ENCODE data around the gene PDZD7. TPM values are rescaled to one million over a fixed set of nuclear protein-coding genes. Genes with fewer than 3 reads are reported as not detected.

The PDZD7 gene
- total RNA-seq: 0.27 TPM
- long read RNA-seq, partial matches to known transcripts: 0 of 1 reads
- long read RNA-seq, other reads (novel, unspliced or antisense): 1 of 1 reads

GRCh38 chr10:101031128-101031795 lies at the start of gene PDZD7, which contains the start of gene SFXN3:
Gene PDZD7 (minus strand): TSS chr10:101031129. CDS start chr10:101030219, 910 bp downstream.
Gene SFXN3 (plus strand): TSS chr10:101031234. CDS start chr10:101034695, 3,461 bp downstream.
- DNase-seq: peak; percentile 99
- no peak for TF ChIP-seq CTCF (IDR thresholded peaks at IDR 0.05; ENCODE audit: borderline replicate concordance)
- H3K27ac ChIP-seq (replicated peaks): peak within 1 kb of the TSS; percentile 97
- peaks cover 40% of the 10 kb centered on the region for H3K4me1 ChIP-seq
- peaks cover 18% of the 10 kb centered on the region for H3K36me3 ChIP-seq
- peaks cover 3% of the 10 kb centered on the region for H3K27me3 ChIP-seq (ENCODE audit: low read depth)
- H3K9me3 ChIP-seq (replicated peaks): no peaks in the 10 kb centered on the region
- intact Hi-C loops (cut with micrococcal nuclease): no loop called here
- H3K4me3 ChIP-seq: peak within 1 kb of the TSS; percentile 94

GRCh38 chr10:101079874-101080273 lies 48.9 kb upstream of the PDZD7 start:
- DNase-seq: no peak
- peaks cover 100% of the 10 kb centered on the region for H3K27me3 ChIP-seq (ENCODE audit: low read depth)
- H3K4me1 ChIP-seq: no peaks in the 10 kb centered on the region
- no peaks in the 10 kb centered on the region for H3K9me3 ChIP-seq (replicated peaks)
- no peak overlapping the region for H3K4me3 ChIP-seq
- H3K27ac ChIP-seq (replicated peaks): no peak overlapping the region
- intact Hi-C loops (cut with micrococcal nuclease): no loop called here
- H3K36me3 ChIP-seq: no peaks in the 10 kb centered on the region
- no peak for TF ChIP-seq CTCF (IDR thresholded peaks at IDR 0.05; ENCODE audit: borderline replicate concordance)

DNA sequence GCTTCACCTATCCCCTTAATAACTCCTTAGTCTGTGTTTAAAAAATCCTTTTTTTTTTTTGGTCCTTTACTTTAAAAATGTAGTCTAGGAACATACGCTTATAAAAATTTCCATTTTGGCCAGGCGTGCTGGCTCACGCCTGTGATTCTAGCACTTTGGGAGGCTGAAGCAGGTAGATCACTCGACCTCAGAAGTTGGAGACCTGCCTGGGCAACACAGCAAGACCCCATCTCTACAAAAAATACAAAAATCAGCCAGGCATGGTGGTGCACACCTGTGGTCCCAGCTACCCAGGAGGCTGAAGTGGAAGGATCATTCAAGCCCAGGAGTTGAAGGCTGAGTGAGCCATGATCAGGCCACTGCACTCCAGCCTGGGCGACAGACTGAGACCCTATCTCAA lies 45.7 kb upstream of the PDZD7 start:
- no peaks in the 10 kb centered on the region for H3K9me3 ChIP-seq (replicated peaks)
- intact Hi-C loops (cut with micrococcal nuclease): no loop called here
- peaks cover 100% of the 10 kb centered on the region for H3K27me3 ChIP-seq (ENCODE audit: low read depth)
- DNase-seq: no peak
- no peaks in the 10 kb centered on the region for H3K36me3 ChIP-seq
- no peak overlapping the region for H3K27ac ChIP-seq (replicated peaks)
- no peak for TF ChIP-seq CTCF (IDR thresholded peaks at IDR 0.05; ENCODE audit: borderline replicate concordance)
- peaks cover 12% of the 10 kb centered on the region for H3K4me1 ChIP-seq
- H3K4me3 ChIP-seq: no peak overlapping the region

GRCh38 chr10:101075775-101076174 lies 44.8 kb upstream of the PDZD7 start:
- H3K9me3 ChIP-seq (replicated peaks): no peaks in the 10 kb centered on the region
- H3K4me1 ChIP-seq: peaks cover 13% of the 10 kb centered on the region
- H3K36me3 ChIP-seq: no peaks in the 10 kb centered on the region
- no peak overlapping the region for H3K27ac ChIP-seq (replicated peaks)
- no peak overlapping the region for H3K4me3 ChIP-seq
- intact Hi-C loops (cut with micrococcal nuclease): no loop called here
- no peak for DNase-seq
- TF ChIP-seq CTCF (IDR thresholded peaks at IDR 0.05; ENCODE audit: borderline replicate concordance): no peak
- H3K27me3 ChIP-seq (ENCODE audit: low read depth): peaks cover 92% of the 10 kb centered on the region

DNA sequence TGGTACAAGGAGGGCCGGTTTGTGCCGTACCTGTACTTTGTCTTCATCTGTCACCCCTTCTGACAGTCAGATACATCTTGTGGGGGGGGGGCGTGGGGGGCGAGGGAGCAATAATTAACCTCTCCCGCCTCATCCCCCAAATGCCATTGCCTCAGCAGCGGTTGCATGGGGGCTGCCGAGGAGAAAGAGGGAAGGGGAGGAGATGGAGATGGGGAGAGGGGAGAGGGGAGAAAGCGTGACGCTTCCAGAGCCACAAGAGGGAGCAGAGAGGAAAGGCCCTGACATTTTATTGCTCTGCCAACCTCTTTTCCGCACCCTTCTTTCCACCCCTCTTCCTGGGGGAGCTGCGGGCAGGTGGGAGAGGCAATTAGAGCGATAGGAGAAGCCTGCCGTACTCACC lies 42.7 kb upstream of the PDZD7 start:
- Histone ChIP-seq H3K27me3 (ENCODE audit: low read depth) (peaks cover 71% of the 10 kb centered on the region), H3K36me3 (no peaks in the 10 kb centered on the region), H3K4me3 (no peak overlapping the region), H3K4me1 (peaks cover 13% of the 10 kb centered on the region), H3K9me3 (replicated peaks) (no peaks in the 10 kb centered on the region), H3K27ac (replicated peaks) (no peak overlapping the region)
- DNase-seq: no peak
- intact Hi-C loops (cut with micrococcal nuclease): no loop called here
- TF ChIP-seq CTCF (IDR thresholded peaks at IDR 0.05; ENCODE audit: borderline replicate concordance): no peak
